ENCODE measurements around the gene MIPOL1. TPM values are rescaled to one million over a fixed set of nuclear protein-coding genes. Genes with fewer than 3 reads are reported as not detected.

Gene MIPOL1
- total RNA-seq, 1 experiment from 2014 or later: 15.4 TPM

- Histone ChIP-seq H4K20me1 (ENCODE audit: insufficient read depth) (no peaks in the 10 kb centered on the region), H3K36me3 (ENCODE audit: control insufficient read depth in 1 of 2, insufficient read depth in 2 of 2, low read length in 2 of 2) (no peaks in the 10 kb centered on the region), H3K27ac (ENCODE audit: low read depth, low read length) (no peak overlapping the region), H3K4me3 (replicated peaks in 1 of 2; ENCODE audit: low read depth in 1 of 2, low read length in 2 of 2) (no peak overlapping the region), H3K9ac (ENCODE audit: low read length) (no peak overlapping the region), H3K79me2 (ENCODE audit: insufficient read depth, low read length) (no peaks in the 10 kb centered on the region), H3K4me2 (ENCODE audit: low read length) (no peak overlapping the region), H3K9me3 (ENCODE audit: control insufficient read depth in 1 of 2, insufficient read depth in 1 of 2, low read depth in 1 of 2, low read length in 2 of 2) (no peaks in the 10 kb centered on the region), H3K4me1 (ENCODE audit: control insufficient read depth in 1 of 2, insufficient read depth in 2 of 2, low read length in 2 of 2) (peaks cover 5 to 14% of the 10 kb centered on the region in 2 experiments; a peak in 3 of 4 replicates), H2AFZ (ENCODE audit: low read depth, low read length, poor library complexity, severe bottlenecking) (no peak overlapping the region), H3K27me3 (ENCODE audit: insufficient read depth, low read length) (no peaks in the 10 kb centered on the region), H3K9me2 (ENCODE audit: insufficient read depth) (no peaks in the 10 kb centered on the region)
- DNase-seq (ENCODE audit: low read depth, low spot score): no peak
- BruUV-seq (replicated peaks): no TSS peak
- intact Hi-C loops (cut with micrococcal nuclease): no loop called here
- ATAC-seq: no peak
- POLR2A ChIA-PET: no interaction called here
- TF ChIP-seq EZH2phosphoT487 (IDR thresholded peaks at IDR 0.05; ENCODE audit: borderline replicate concordance) (no peak), CTCF (IDR thresholded peaks at IDR 0.05 in 2 of 3, conservative IDR thresholded peaks at IDR 0.05 in 1 of 3; ENCODE audit: borderline replicate concordance in 1 of 3, insufficient read depth in 1 of 3, low read depth in 2 of 3, low read length in 2 of 3) (peak in 2 of 3 experiments; percentile 22 to 30; a peak in 3 of 6 replicates)
- RAD21 ChIA-PET (ENCODE audit: low non-redundant PET in 1 of 2, low total read pairs in 2 of 2, uncharacterized antibody in 2 of 2, unreplicated experiment in 2 of 2): no interaction called here
- CTCF ChIA-PET: interaction anchor here (0.7 to 1.1 kb wide), 2 partner anchors 350 to 365 kb away, joined by 3 read pairs; no protein-coding TSS in a partner anchor
Observed at GRCh38 chr14:37597538-37597913, 399.8 kb downstream of the MIPOL1 start.

- H3K9me3 ChIP-seq (ENCODE audit: control insufficient read depth in 1 of 2, insufficient read depth in 1 of 2, low read depth in 1 of 2, low read length in 2 of 2): no peaks in the 10 kb centered on the region
- intact Hi-C loops (cut with micrococcal nuclease): no loop called here
- ChIA-PET RAD21 (ENCODE audit: low non-redundant PET in 1 of 2, low total read pairs in 2 of 2, uncharacterized antibody in 2 of 2, unreplicated experiment in 2 of 2) (no interaction called here), POLR2A (no interaction called here), CTCF (interaction anchor here (1.1 kb wide), 1 partner anchor 366 kb away, joined by 3 read pairs; no protein-coding TSS in a partner anchor)
- BruUV-seq (replicated peaks): no TSS peak
- no peak overlapping the region for H3K4me2 ChIP-seq (ENCODE audit: low read length)
- H3K4me1 ChIP-seq (ENCODE audit: control insufficient read depth in 1 of 2, insufficient read depth in 2 of 2, low read length in 2 of 2): peaks cover 5 to 14% of the 10 kb centered on the region in 2 experiments; a peak in 3 of 4 replicates
- H4K20me1 ChIP-seq (ENCODE audit: insufficient read depth): no peaks in the 10 kb centered on the region
- no peak for TF ChIP-seq CTCF (IDR thresholded peaks at IDR 0.05 in 2 of 3, conservative IDR thresholded peaks at IDR 0.05 in 1 of 3; ENCODE audit: borderline replicate concordance in 1 of 3, insufficient read depth in 1 of 3, low read depth in 2 of 3, low read length in 2 of 3)
- TF ChIP-seq ZFX (IDR thresholded peaks at IDR 0.05): no peak
- ATAC-seq: no peak
- no peaks in the 10 kb centered on the region for H3K9me2 ChIP-seq (ENCODE audit: insufficient read depth)
- no peak for DNase-seq (ENCODE audit: low read depth, low spot score)
- H3K79me2 ChIP-seq (ENCODE audit: insufficient read depth, low read length): no peaks in the 10 kb centered on the region
- no peak overlapping the region for H2AFZ ChIP-seq (ENCODE audit: low read depth, low read length, poor library complexity, severe bottlenecking)
- no peak overlapping the region for H3K9ac ChIP-seq (ENCODE audit: low read length)
- H3K27me3 ChIP-seq (ENCODE audit: insufficient read depth, low read length): no peaks in the 10 kb centered on the region
- H3K4me3 ChIP-seq (replicated peaks in 1 of 2; ENCODE audit: low read depth in 1 of 2, low read length in 2 of 2): no peak overlapping the region
- no peak overlapping the region for H3K27ac ChIP-seq (ENCODE audit: low read depth, low read length)
- H3K36me3 ChIP-seq (ENCODE audit: control insufficient read depth in 1 of 2, insufficient read depth in 2 of 2, low read length in 2 of 2): no peaks in the 10 kb centered on the region
Observed at GRCh38 chr14:37597914-37598746, 400.4 kb downstream of the MIPOL1 start.

Data from HCT116 (cell line).